NCI-H1105 (cell line): ENCODE results near the gene ZSWIM1.
"Not testable (repeated sequence)": the region's sequence is repeated elsewhere in the genome, so short reads cannot be mapped to it uniquely, and the experiment has no call there.

Experiments
- DNase-seq: peaks from one replicate; lab custom pipeline; 2025; lab: John Stamatoyannopoulos, UW

The ZSWIM1 gene

DNA sequence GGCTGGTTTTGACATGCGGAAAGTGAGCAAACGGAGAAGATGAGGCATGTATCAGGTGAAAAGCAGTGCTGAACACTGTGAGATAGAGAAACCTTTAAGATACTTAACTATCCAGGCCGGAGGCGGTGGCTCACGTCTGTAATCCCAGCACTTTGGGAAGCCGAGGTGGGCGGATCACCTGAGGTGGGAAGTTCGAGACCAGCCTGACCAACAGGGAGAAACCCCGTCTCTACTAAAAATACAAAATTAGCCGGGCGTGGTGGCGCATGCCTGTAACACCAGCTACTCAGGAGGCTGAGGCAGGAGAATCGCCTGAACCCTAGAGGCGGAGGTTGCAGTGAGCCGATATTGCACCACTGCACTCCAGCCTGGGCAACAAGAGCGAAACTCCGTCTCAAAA lies 50.7 kb downstream of the ZSWIM1 start:
- DNase-seq: not testable (repeated sequence)

DNA sequence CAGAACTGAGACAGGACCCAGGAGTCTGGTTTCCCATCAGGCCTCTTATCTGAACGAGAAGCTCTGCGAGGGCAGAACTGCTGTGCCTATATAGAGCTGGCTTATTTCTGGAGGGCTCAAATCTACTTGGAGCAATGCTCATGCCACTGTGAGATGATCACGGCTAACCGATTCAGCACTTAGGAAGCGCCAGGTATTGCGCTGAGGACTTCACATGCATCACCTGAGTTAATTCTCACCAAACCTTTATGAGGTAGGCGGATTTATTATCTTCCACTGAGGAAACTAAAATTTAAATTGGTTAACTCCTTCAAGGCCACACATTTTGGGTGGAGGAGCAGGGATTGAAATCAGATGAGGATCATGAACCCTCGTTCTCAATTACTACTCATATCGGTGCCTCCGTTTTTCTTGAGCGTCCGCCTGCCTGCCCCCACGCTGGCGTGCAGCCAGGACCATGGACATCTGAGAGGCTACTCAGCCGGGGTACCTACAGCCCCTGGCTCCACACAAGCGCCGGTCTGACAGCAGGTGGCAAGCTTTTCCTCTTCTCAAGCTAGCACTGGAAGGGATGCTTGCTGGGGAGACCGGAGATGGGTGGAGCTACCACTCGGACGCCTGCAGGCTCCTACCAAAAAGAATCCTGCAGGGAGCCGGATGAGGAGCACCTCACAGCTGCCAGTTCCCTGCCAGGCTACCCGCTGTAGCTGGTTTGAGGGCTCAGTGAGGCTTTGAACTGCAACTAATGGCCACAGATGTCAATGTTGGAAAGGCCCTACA lies 52.4 kb downstream of the ZSWIM1 start:
- peak; percentile 87 for DNase-seq

GRCh38 chr20:45934046-45934585 lies 53.1 kb downstream of the ZSWIM1 start:
- DNase-seq: peak; percentile 38
